GM15510 (cell line): ENCODE results near the gene AGAP3.

Source experiments
- POLR2A ChIP-seq: IDR thresholded peaks from 3 replicates; pipeline ENCODE4 v1.6.1; 2011; ENCODE audit warnings: borderline replicate concordance; ENCODE audit not compliant: insufficient read length; ENCODE audit errors: extremely low read depth

Gene AGAP3

GRCh38 chr7:151134743-151135524 lies 48.7 kb downstream of the AGAP3 start:
- TF ChIP-seq POLR2A = no peak

- TF ChIP-seq POLR2A = no peak
These were observed 49.2 kb downstream of the AGAP3 start for GRCh38 chr7:151135525-151135845.

- no peak for TF ChIP-seq POLR2A
These were observed 49.9 kb downstream of the AGAP3 start for GRCh38 chr7:151135866-151136843.

- TF ChIP-seq POLR2A = no peak
These were observed 50.9 kb downstream of the AGAP3 start for GRCh38 chr7:151137076-151137675.

GRCh38 chr7:151137791-151138152 lies 51.5 kb downstream of the AGAP3 start:
- TF ChIP-seq POLR2A = no peak

GRCh38 chr7:151138153-151138851 lies 52.0 kb downstream of the AGAP3 start:
- no peak for TF ChIP-seq POLR2A

GRCh38 chr7:151139071-151139790 lies 53.0 kb downstream of the AGAP3 start:
- TF ChIP-seq POLR2A = no peak

- TF ChIP-seq POLR2A = no peak
These were observed 53.5 kb downstream of the AGAP3 start for GRCh38 chr7:151139791-151140190.

- TF ChIP-seq POLR2A = no peak
These were observed 54.6 kb downstream of the AGAP3 start for GRCh38 chr7:151140826-151141225.

GRCh38 chr7:151141311-151141854 lies 55.1 kb downstream of the AGAP3 start:
- no peak for TF ChIP-seq POLR2A

- no peak for TF ChIP-seq POLR2A
These were observed 55.8 kb downstream of the AGAP3 start for GRCh38 chr7:151141855-151142685.

GRCh38 chr7:151142686-151143040 lies 56.4 kb downstream of the AGAP3 start:
- no peak for TF ChIP-seq POLR2A

GRCh38 chr7:151143261-151144015 lies 57.2 kb downstream of the AGAP3 start:
- no peak for TF ChIP-seq POLR2A

- TF ChIP-seq POLR2A = no peak
These were observed 58.1 kb downstream of the AGAP3 start for GRCh38 chr7:151144387-151144786.
